IMR-90 (cell line): ENCODE data around the gene CREBBP. TPM values are rescaled to one million over a fixed set of nuclear protein-coding genes. Genes with fewer than 3 reads are reported as not detected.

Experiments
- ATAC-seq: fragments of 200-7000 bp; cut with Tn5 transposase; 2 replicates; pipeline ENCODE4 v1.9.1; 2020; ENCODE audit warnings: low read depth, mild to moderate bottlenecking, moderate library complexity
- BruUV-seq: library from RNA; stranded (reverse); fragments of 400-500 nt; replicated peaks from 2 replicates; lab custom pipeline; 2021; lab: Mats Ljungman, UMichigan
- CTCF ChIA-PET: fragments of 300-600 bp; formaldehyde crosslinking; extraction: SDS; loops from one replicate; lab custom pipeline; 2021; ENCODE audit warnings: antibody characterized with exemption; lab: Yijun Ruan, JAX
- POLR2A ChIA-PET: fragments of 300-600 bp; sonication (Branson Sonifier 250); formaldehyde crosslinking; loops from one replicate; lab custom pipeline; 2022; ENCODE audit warnings: antibody characterized with exemption; ENCODE audit not compliant: unreplicated experiment; lab: Charles Lee
- DNase-seq: peaks from one replicate; pipeline ENCODE4 v3.0.0; 2013
- H2AFZ ChIP-seq: replicated peaks from 2 replicates; pipeline ENCODE3; 2013; ENCODE audit warnings: low read length, mild to moderate bottlenecking; ENCODE audit not compliant: poor library complexity
- H2AK5ac ChIP-seq: 2 replicates; pipeline ENCODE4 v1.6.1; 2013; ENCODE audit warnings: low read depth, low read length, inconsistent platforms
- H2AK9ac ChIP-seq: replicated peaks from 2 replicates; pipeline ENCODE3; 2013; ENCODE audit warnings: mild to moderate bottlenecking, low read depth, low read length, moderate library complexity; ENCODE audit not compliant: poor library complexity
- H2BK120ac ChIP-seq: 2 replicates; pipeline ENCODE4 v1.6.1; 2013; ENCODE audit warnings: low read depth, low read length, inconsistent platforms
- H2BK15ac ChIP-seq: 3 replicates; pipeline ENCODE4 v1.6.1; 2013; ENCODE audit warnings: low read depth, low read length, inconsistent platforms
- H2BK20ac ChIP-seq: 2 replicates; pipeline ENCODE4 v1.6.1; 2013; ENCODE audit warnings: low read depth, mild to moderate bottlenecking, inconsistent platforms, low read length, moderate library complexity
- H2BK5ac ChIP-seq: 2 replicates; pipeline ENCODE4 v1.6.1; 2013; ENCODE audit warnings: mild to moderate bottlenecking, low read depth, low read length, inconsistent platforms; ENCODE audit not compliant: poor library complexity, severe bottlenecking
- H3K14ac ChIP-seq: replicated peaks from 2 replicates; pipeline ENCODE4 v1.6.1; 2013; ENCODE audit warnings: low read depth, low read length, inconsistent platforms
- H3K18ac ChIP-seq: 2 replicates; pipeline ENCODE4 v1.6.1; 2013; ENCODE audit warnings: low read depth, low read length, control low read depth
- H3K23ac ChIP-seq: 2 replicates; pipeline ENCODE4 v1.6.1; 2013; ENCODE audit warnings: low read depth, low read length, inconsistent platforms
- H3K27ac ChIP-seq: 2 replicates; pipeline ENCODE4 v1.5.1; 2013; ENCODE audit warnings: mild to moderate bottlenecking, control low read depth, low read length; ENCODE audit not compliant: insufficient read depth
- H3K27me3 ChIP-seq: 2 replicates; pipeline ENCODE4 v1.6.1; 2013; ENCODE audit warnings: low read length; ENCODE audit not compliant: control insufficient read depth, insufficient read depth
- H3K36me3 ChIP-seq: 2 replicates; pipeline ENCODE4 v1.6.1; 2013; ENCODE audit warnings: low read length, mixed read lengths; ENCODE audit not compliant: control insufficient read depth, insufficient read depth
- H3K4ac ChIP-seq: 2 replicates; pipeline ENCODE4 v1.6.1; 2013; ENCODE audit warnings: low read depth, low read length, inconsistent platforms
- H3K4me1 ChIP-seq: 2 replicates; pipeline ENCODE4 v1.6.1; 2013; ENCODE audit warnings: low read length, mixed read lengths; ENCODE audit not compliant: control insufficient read depth, insufficient read depth
- H3K4me2 ChIP-seq: 2 replicates; pipeline ENCODE4 v1.6.1; 2013; ENCODE audit warnings: low read depth, mild to moderate bottlenecking, control low read depth, low read length, moderate library complexity
- H3K4me3 ChIP-seq: 2 replicates; pipeline ENCODE4 v1.5.1; 2013; ENCODE audit warnings: low read depth, mild to moderate bottlenecking, control low read depth, low read length, moderate library complexity; ENCODE audit not compliant: insufficient read depth
- H3K56ac ChIP-seq: 2 replicates; pipeline ENCODE4 v1.6.1; 2013; ENCODE audit warnings: low read length, inconsistent platforms; ENCODE audit not compliant: insufficient read depth; ENCODE audit errors: extremely low read depth
- H3K79me1 ChIP-seq, 2 experiments: 2 replicates each; pipeline ENCODE4 v1.6.1; 2013; ENCODE audit warnings: low read length in 2 of 2, inconsistent platforms in 1 of 2, low read depth in 1 of 2
- H3K9ac ChIP-seq: 2 replicates; pipeline ENCODE4 v1.6.1; 2013; ENCODE audit warnings: low read depth, low read length, control low read depth
- H3K9me1 ChIP-seq: 2 replicates; pipeline ENCODE4 v1.6.1; 2013; ENCODE audit warnings: low read length, inconsistent platforms; ENCODE audit not compliant: insufficient read depth
- H3K9me3 ChIP-seq: 2 replicates; pipeline ENCODE4 v1.6.1; 2013; ENCODE audit warnings: low read length; ENCODE audit not compliant: control insufficient read depth, insufficient read depth
- H4K20me1 ChIP-seq: 2 replicates; pipeline ENCODE4 v1.6.1; 2013; ENCODE audit warnings: low read length, inconsistent platforms; ENCODE audit not compliant: insufficient read depth
- H4K5ac ChIP-seq: 2 replicates; pipeline ENCODE4 v1.6.1; 2013; ENCODE audit warnings: mild to moderate bottlenecking, low read depth, low read length, control low read depth
- H4K8ac ChIP-seq, 2 experiments: 2 replicates each; pipeline ENCODE4 v1.6.1; 2013; ENCODE audit warnings: low read depth in 2 of 2, low read length in 2 of 2, control low read depth in 1 of 2, inconsistent platforms in 1 of 2
- H4K91ac ChIP-seq: 2 replicates; pipeline ENCODE4 v1.6.1; 2013; ENCODE audit warnings: low read depth, low read length, inconsistent platforms; ENCODE audit not compliant: insufficient read depth
- BHLHE40 ChIP-seq: fragments of 150-350 bp; IDR thresholded peaks from 2 replicates; pipeline ENCODE4 v1.6.1; 2016; ENCODE audit warnings: mild to moderate bottlenecking, low read depth, low read length
- CEBPB ChIP-seq: IDR thresholded peaks from 2 replicates; pipeline ENCODE4 v1.6.1; 2012; ENCODE audit warnings: low read depth, low read length, improper control_type of control experiment
- CHD1 ChIP-seq: IDR thresholded peaks from 2 replicates; pipeline ENCODE4 v1.6.1; 2012; ENCODE audit warnings: low read depth, low read length, improper control_type of control experiment
- FOS ChIP-seq: fragments of 150-350 bp; IDR thresholded peaks from 2 replicates; pipeline ENCODE4 v1.6.1; 2016; ENCODE audit warnings: low read depth, low read length
- MAFK ChIP-seq: IDR thresholded peaks from 2 replicates; pipeline ENCODE4 v1.6.1; 2012; ENCODE audit warnings: low read depth, low read length, improper control_type of control experiment
- MAZ ChIP-seq: IDR thresholded peaks from 2 replicates; pipeline ENCODE4 v1.6.1; 2012; ENCODE audit warnings: low read depth, mild to moderate bottlenecking, low read length, improper control_type of control experiment, moderate library complexity, borderline replicate concordance
- MXI1 ChIP-seq: IDR thresholded peaks from 2 replicates; pipeline ENCODE4 v1.6.1; 2012; ENCODE audit warnings: low read depth, mild to moderate bottlenecking, low read length, moderate library complexity, borderline replicate concordance
- NFE2L2 ChIP-seq: fragments of 150-350 bp; IDR thresholded peaks from 2 replicates; pipeline ENCODE4 v1.6.1; 2016; ENCODE audit warnings: low read depth, mild to moderate bottlenecking, low read length
- POLR2A ChIP-seq: IDR thresholded peaks from 2 replicates; pipeline ENCODE4 v1.6.1; 2012; ENCODE audit warnings: mild to moderate bottlenecking, low read depth, low read length
- RAD21 ChIP-seq: IDR thresholded peaks from 2 replicates; pipeline ENCODE4 v1.6.1; 2012; ENCODE audit warnings: low read length, improper control_type of control experiment
- RCOR1 ChIP-seq: IDR thresholded peaks from 2 replicates; pipeline ENCODE4 v1.6.1; 2012; ENCODE audit warnings: mild to moderate bottlenecking, low read length, improper control_type of control experiment; ENCODE audit not compliant: insufficient replicate concordance
- RFX5 ChIP-seq: IDR thresholded peaks from 2 replicates; pipeline ENCODE4 v1.8.0; 2012; ENCODE audit warnings: low read depth, mild to moderate bottlenecking, low read length, moderate library complexity
- SMC3 ChIP-seq: fragments of 150-350 bp; IDR thresholded peaks from 2 replicates; pipeline ENCODE4 v1.6.1; 2016; ENCODE audit warnings: low read depth, mild to moderate bottlenecking, antibody characterized with exemption, low read length, moderate library complexity
- WGBS, 2 experiments: methylation state at CpG; one replicate each; pipeline versions ENCODE4 v1.1.5 to v1.1.7; 2013; ENCODE audit warnings: missing lambda C conversion rate in 2 of 2; ENCODE audit not compliant: insufficient read length in 1 of 2; ENCODE audit errors: extremely low coverage in 2 of 2; 5-methylcytosine and 5-hydroxymethylcytosine counted together
- dilution Hi-C: fragments of 300-500 bp; cut with HindIII; formaldehyde crosslinking; loops from one replicate; pipeline ENCODE4 v1.14.3; 2018; ENCODE audit warnings: low sequenced_read_pairs; ENCODE audit not compliant: unreplicated experiment
- in situ Hi-C: fragments of 300-500 bp; cut with MboI; formaldehyde crosslinking; loops from 3 replicates; pipeline ENCODE4 v1.14.3; 2019; ENCODE audit warnings: low sequenced_read_pairs, inconsistent platforms, mixed read lengths
- intact Hi-C: fragments of 100-400 bp; cut with micrococcal nuclease; formaldehyde crosslinking; loops from 2 replicates; pipeline ENCODE4 v1.10.0; 2022
- polyA plus RNA-seq, 3 experiments: library from polyadenylated mRNA; depleted of rRNA; stranded (reverse); fragments of >200 nt; gene quantifications; 2 replicates each; pipeline ENCODE4 v1.2.3, GENCODE V29; 2012; ENCODE audit warnings: low replicate concordance in 1 of 3
- total RNA-seq: library from RNA; depleted of rRNA; stranded (reverse); fragments of >200 nt; gene quantifications from 2 replicates; pipeline ENCODE4 v1.2.3, GENCODE V29; 2012
- TF ChIP-seq, protein P1 (sequence below): conservative IDR thresholded peaks from 2 replicates; pipeline ENCODE4 v1.5.1; 2012; ENCODE audit warnings: mild to moderate bottlenecking, low read depth, low read length, improper control_type of control experiment
- TF ChIP-seq, protein P2 (sequence below): fragments of 150-350 bp; IDR thresholded peaks from 2 replicates; pipeline ENCODE4 v1.6.1; 2017; ENCODE audit warnings: mild to moderate bottlenecking, antibody characterized with exemption, low read length, low read depth
- TF ChIP-seq, protein P3 (sequence below): fragments of 150-350 bp; IDR thresholded peaks from 2 replicates; pipeline ENCODE4 v1.6.1; 2016; ENCODE audit warnings: low read depth, mild to moderate bottlenecking, low read length, moderate library complexity, borderline replicate concordance

The CREBBP gene
- total and polyA plus RNA-seq, 2 of the 4 experiments (the other 2 are of a cell fraction): 7.3 to 12.5 TPM

DNA sequence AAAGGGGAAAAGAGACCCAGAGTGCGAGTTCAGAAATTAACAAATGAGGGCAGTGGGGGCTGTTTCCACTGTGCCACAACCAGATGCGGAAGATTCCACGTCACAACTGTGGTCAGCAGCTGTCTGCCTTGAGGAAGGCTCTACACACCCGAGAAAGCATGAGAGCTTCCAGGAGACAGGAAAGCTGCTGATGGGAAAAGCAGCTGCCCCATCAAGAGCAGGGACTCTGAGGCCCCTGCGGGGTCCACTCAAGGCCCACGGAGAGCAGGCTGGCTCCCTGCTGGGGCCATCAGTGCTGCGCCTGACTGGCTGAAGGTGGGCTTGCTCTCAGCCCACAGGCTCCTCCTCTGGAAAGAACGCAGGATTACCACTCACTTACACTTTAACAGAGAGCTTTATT lies 148.3 kb downstream of the CREBBP start:
- Histone ChIP-seq H2BK15ac (no peak overlapping the region), H3K14ac (no peak overlapping the region), H2AFZ (no peak overlapping the region), H4K91ac (no peak overlapping the region), H3K9me3 (no peaks in the 10 kb centered on the region), H3K27ac (no peak overlapping the region), H4K8ac (no peak overlapping the region), H2AK5ac (no peak overlapping the region), H3K23ac (no peak overlapping the region), H3K4me2 (no peak overlapping the region), H3K9ac (no peak overlapping the region), H3K4ac (no peak overlapping the region), H3K4me3 (no peak overlapping the region), H3K9me1 (no peaks in the 10 kb centered on the region), H3K27me3 (no peaks in the 10 kb centered on the region), H2BK5ac (no peak overlapping the region), H3K36me3 (peaks cover 88% of the 10 kb centered on the region), H2BK20ac (no peak overlapping the region), H4K20me1 (peaks cover 21% of the 10 kb centered on the region), H3K79me1 (peaks cover 16 to 62% of the 10 kb centered on the region in 2 experiments), H4K5ac (no peak overlapping the region), H2BK120ac (no peak overlapping the region), H3K4me1 (no peaks in the 10 kb centered on the region), H3K56ac (no peak overlapping the region), H3K18ac (no peak overlapping the region), H2AK9ac (no peak overlapping the region)
- CTCF ChIA-PET: no interaction called here
- BruUV-seq: no TSS peak
- WGBS, 2 experiments: no CpG with 5 or more reads among the region's 8 CpGs
- dilution Hi-C loops: no loop called here
- in situ Hi-C loops: no loop called here
- ATAC-seq (no peak), DNase-seq (no peak)
- TF ChIP-seq RCOR1 (no peak), CEBPB (no peak), POLR2A (no peak), SMC3 (no peak), MAZ (no peak), NFE2L2 (no peak), MXI1 (no peak), RAD21 (no peak), BHLHE40 (no peak), CHD1 (no peak), RFX5 (no peak), FOS (no peak), MAFK (no peak)
- TF ChIP-seq, protein P1, sequence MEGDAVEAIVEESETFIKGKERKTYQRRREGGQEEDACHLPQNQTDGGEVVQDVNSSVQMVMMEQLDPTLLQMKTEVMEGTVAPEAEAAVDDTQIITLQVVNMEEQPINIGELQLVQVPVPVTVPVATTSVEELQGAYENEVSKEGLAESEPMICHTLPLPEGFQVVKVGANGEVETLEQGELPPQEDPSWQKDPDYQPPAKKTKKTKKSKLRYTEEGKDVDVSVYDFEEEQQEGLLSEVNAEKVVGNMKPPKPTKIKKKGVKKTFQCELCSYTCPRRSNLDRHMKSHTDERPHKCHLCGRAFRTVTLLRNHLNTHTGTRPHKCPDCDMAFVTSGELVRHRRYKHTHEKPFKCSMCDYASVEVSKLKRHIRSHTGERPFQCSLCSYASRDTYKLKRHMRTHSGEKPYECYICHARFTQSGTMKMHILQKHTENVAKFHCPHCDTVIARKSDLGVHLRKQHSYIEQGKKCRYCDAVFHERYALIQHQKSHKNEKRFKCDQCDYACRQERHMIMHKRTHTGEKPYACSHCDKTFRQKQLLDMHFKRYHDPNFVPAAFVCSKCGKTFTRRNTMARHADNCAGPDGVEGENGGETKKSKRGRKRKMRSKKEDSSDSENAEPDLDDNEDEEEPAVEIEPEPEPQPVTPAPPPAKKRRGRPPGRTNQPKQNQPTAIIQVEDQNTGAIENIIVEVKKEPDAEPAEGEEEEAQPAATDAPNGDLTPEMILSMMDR: no peak
- TF ChIP-seq, protein P2, sequence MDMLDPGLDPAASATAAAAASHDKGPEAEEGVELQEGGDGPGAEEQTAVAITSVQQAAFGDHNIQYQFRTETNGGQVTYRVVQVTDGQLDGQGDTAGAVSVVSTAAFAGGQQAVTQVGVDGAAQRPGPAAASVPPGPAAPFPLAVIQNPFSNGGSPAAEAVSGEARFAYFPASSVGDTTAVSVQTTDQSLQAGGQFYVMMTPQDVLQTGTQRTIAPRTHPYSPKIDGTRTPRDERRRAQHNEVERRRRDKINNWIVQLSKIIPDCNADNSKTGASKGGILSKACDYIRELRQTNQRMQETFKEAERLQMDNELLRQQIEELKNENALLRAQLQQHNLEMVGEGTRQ: no peak
- TF ChIP-seq, protein P3, sequence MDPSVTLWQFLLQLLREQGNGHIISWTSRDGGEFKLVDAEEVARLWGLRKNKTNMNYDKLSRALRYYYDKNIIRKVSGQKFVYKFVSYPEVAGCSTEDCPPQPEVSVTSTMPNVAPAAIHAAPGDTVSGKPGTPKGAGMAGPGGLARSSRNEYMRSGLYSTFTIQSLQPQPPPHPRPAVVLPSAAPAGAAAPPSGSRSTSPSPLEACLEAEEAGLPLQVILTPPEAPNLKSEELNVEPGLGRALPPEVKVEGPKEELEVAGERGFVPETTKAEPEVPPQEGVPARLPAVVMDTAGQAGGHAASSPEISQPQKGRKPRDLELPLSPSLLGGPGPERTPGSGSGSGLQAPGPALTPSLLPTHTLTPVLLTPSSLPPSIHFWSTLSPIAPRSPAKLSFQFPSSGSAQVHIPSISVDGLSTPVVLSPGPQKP: no peak
- intact Hi-C loops: no loop called here
- POLR2A ChIA-PET: no interaction called here
